Right lobe of liver (tissue), 6 donors: ENCODE results near the gene LINC00237. TPM values are rescaled to one million over a fixed set of nuclear protein-coding genes. Genes with fewer than 3 reads are reported as not detected.

ENCODE experiments used
- ATAC-seq, 4 donors: fragments of 200-7000 bp; cut with Tn5 transposase; one replicate each; pipeline ENCODE4 v1.9.1; 2020; ENCODE audit warnings: mild to moderate bottlenecking in 4 of 4, moderate library complexity in 4 of 4
- DNase-seq, 3 donors: peaks; one replicate each; pipeline ENCODE4 v3.0.0-alpha.2; 2020
- H3K27ac ChIP-seq, 3 donors: fragments of 200-600 bp; one replicate each; pipeline ENCODE4 v1.8.0; 2022
- H3K27me3 ChIP-seq, 2 donors: fragments of 200-600 bp; one replicate each; pipeline ENCODE4 v1.8.0; 2022
- H3K36me3 ChIP-seq, 4 donors: fragments of 200-600 bp; sonication (generic) in 1 of 4; one replicate each; pipeline versions ENCODE4 v1.5.1 to v1.8.0; 2017 to 2022; ENCODE audit warnings: control low read depth in 1 of 4
- H3K4me1 ChIP-seq, 4 donors: fragments of 200-600 bp; sonication (generic) in 1 of 4; one replicate each; pipeline versions ENCODE4 v1.5.1 to v1.8.0; 2017 to 2022; ENCODE audit warnings: control low read depth in 1 of 4
- H3K4me3 ChIP-seq, 3 donors: fragments of 200-600 bp; one replicate each; pipeline ENCODE4 v1.8.0; 2022
- H3K9me3 ChIP-seq, 4 donors: fragments of 200-600 bp; sonication (generic) in 1 of 4; one replicate each; pipeline versions ENCODE4 v1.5.1 to v1.8.0; 2017 to 2022; ENCODE audit warnings: control low read depth in 1 of 4
- CTCF ChIP-seq, 4 donors: fragments of 200-600 bp in 3 of 4; fragments of 450-650 bp in 1 of 4; IDR thresholded peaks; one replicate each; pipeline versions ENCODE4 v1.5.1 to v1.8.0; 2016 to 2022; ENCODE audit warnings: antibody characterized with exemption in 4 of 4, mild to moderate bottlenecking in 2 of 4
- POLR2A ChIP-seq: fragments of 450-650 bp; IDR thresholded peaks from one replicate; pipeline ENCODE4 v1.6.1; 2017; ENCODE audit warnings: antibody characterized with exemption, mild to moderate bottlenecking
- WGBS: methylation state at CpG from one replicate; pipeline ENCODE4 v1.1.6; 2018; ENCODE audit warnings: low coverage, low lambda C conversion rate; ENCODE audit not compliant: insufficient coverage; ENCODE audit errors: missing lambda C conversion rate; 5-methylcytosine and 5-hydroxymethylcytosine counted together
- intact Hi-C, 2 donors: fragments of 100-400 bp; cut with DNase I; formaldehyde crosslinking; loops; one replicate each; pipeline versions ENCODE4 v1.11.2 to v1.14.1; 2022
- total RNA-seq, 6 experiments: library from RNA; depleted of rRNA in 2 of 6; stranded (reverse); fragments of >200 nt in 2 of 6; fragmentation: NEBNext Ultra II Directional in 3 of 6; extraction: Animal tissue kit (Norgen Biotek cat#: 25700) in 3 of 6; gene quantifications; one replicate each; pipeline versions ENCODE4 v1.1.0 to v1.2.4, GENCODE V29; 2016 to 2023
- donor health status: DM: no; HTN: yes; CAD: no.
- donor health status: DM: no; HTN: no; CAD: no.
- donor health status: DM: no; HTN: no; CAD: no.
- donor health status: DM: no; HTN: yes; CAD: no.
- donor health status: DM: no; HTN: yes; CAD: no.

Gene LINC00237
- total RNA-seq, 6 experiments from 2014 or later = not detected

DNA sequence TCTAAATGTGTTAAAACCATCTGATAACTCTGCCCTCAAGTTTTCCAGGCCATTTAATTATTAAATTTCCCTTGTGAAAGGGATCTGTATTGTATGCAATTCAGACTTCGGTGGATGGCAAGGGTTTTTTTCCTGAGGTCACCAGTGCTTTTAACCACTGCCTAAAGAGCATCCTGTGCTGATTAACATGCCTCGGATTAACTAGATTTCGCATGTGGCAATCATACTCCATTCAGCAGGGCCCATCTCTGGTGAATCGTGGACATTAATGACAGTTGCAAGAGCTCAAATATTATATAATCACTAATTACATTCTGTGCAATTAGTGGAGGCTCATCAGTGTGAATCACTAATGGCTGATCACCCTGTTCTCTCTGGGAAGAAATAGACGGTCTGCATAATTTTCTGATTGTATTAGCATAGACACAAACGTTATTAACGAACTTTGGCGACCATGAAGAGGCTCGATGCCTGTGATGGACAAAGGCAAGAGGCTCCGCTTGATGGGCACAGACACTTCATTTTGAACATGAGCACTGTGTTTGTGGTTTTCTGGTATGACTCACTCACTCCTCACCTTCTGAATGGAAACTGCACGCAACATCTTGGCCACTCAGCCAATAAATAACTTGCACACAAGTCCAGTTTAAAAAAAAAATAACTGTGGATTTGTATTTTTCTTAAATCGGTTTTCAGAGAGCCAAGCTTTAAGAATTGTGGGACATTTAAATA is 31.4 kb downstream of the LINC00237 start:
- 60% methylated on average over 12 of the region's 12 CpGs for WGBS
- intact Hi-C loops = no loop called here
- TF ChIP-seq CTCF (IDR thresholded peaks at IDR 0.05) (no peak), POLR2A (no peak)
- H3K4me3 ChIP-seq = no peak overlapping the region
- no peaks in the 10 kb centered on the region for H3K4me1 ChIP-seq
- no peak for DNase-seq
- ATAC-seq = no peak
- no peak overlapping the region for H3K27ac ChIP-seq
- no peaks in the 10 kb centered on the region for H3K36me3 ChIP-seq
- no peaks in the 10 kb centered on the region for H3K27me3 ChIP-seq
- H3K9me3 ChIP-seq = no peaks in the 10 kb centered on the region

DNA sequence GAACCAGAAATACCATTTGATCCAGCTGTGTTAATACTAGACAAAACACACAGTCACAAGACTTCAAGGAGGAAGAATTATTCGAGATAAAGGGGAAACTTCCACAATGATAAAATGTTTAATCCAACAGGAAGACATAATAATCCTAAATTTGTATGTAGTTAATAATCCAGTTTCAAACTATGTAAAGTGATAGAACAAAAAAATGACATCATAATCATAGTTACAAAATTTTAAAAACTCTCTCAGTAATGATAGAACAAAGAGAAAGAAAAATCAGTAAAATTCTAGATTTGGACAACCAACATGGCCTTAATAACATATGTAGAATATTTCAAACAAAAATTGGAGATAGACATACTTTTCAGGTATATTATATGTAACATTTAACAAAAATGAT is 38.9 kb downstream of the LINC00237 start:
- H3K9me3 ChIP-seq = no peaks in the 10 kb centered on the region
- TF ChIP-seq CTCF (IDR thresholded peaks at IDR 0.05) = no peak
- TF ChIP-seq POLR2A = no peak
- H3K27ac ChIP-seq = no peak overlapping the region
- no peak overlapping the region for H3K4me3 ChIP-seq
- no peaks in the 10 kb centered on the region for H3K4me1 ChIP-seq
- ATAC-seq (no peak), DNase-seq (no peak)
- H3K36me3 ChIP-seq = no peaks in the 10 kb centered on the region
- WGBS = 15% methylated on average over 1 of the region's 1 CpG
- peaks cover 0 to 7% of the 10 kb centered on the region in 2 donors for H3K27me3 ChIP-seq
- intact Hi-C loops = no loop called here

- H3K27ac ChIP-seq = no peak overlapping the region
- DNase-seq (no peak), ATAC-seq (no peak)
- H3K36me3 ChIP-seq = no peaks in the 10 kb centered on the region
- H3K4me1 ChIP-seq = no peaks in the 10 kb centered on the region
- peaks cover 0 to 7% of the 10 kb centered on the region in 2 donors for H3K27me3 ChIP-seq
- TF ChIP-seq POLR2A (no peak), CTCF (IDR thresholded peaks at IDR 0.05) (no peak)
- no peak overlapping the region for H3K4me3 ChIP-seq
- intact Hi-C loops = no loop called here
- H3K9me3 ChIP-seq = no peaks in the 10 kb centered on the region
Observed at GRCh38 chr20:21064924-21065323, 41.2 kb downstream of the LINC00237 start.

DNA sequence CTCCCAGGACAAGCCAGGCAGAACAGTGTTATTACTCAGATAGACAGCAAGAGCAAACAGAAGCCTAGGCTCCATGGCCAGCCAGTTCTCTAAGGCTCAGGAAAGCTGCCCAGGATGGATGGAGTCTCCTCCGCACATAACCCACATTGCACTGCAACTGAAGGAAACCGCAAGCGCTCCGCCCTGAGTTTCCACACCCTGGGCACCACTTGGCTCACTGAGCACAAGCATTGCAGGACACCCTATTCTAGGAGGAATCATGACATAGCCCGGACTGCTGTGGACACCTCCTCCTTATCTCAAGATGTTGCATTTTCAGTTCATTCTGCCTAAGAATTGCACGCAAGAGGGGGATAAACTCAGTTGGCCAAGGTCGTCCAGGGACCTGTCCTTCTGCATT is 42.9 kb downstream of the LINC00237 start:
- 40% methylated on average over 1 of the region's 7 CpGs for WGBS
- DNase-seq = no peak
- no peaks in the 10 kb centered on the region for H3K4me1 ChIP-seq
- peaks cover 0 to 7% of the 10 kb centered on the region in 2 donors for H3K27me3 ChIP-seq
- TF ChIP-seq CTCF (IDR thresholded peaks at IDR 0.05) (no peak), POLR2A (no peak)
- intact Hi-C loops = no loop called here
- no peaks in the 10 kb centered on the region for H3K36me3 ChIP-seq
- H3K27ac ChIP-seq = no peak overlapping the region
- H3K9me3 ChIP-seq = no peaks in the 10 kb centered on the region
- no peak for ATAC-seq
- H3K4me3 ChIP-seq = no peak overlapping the region
